ENCODE measurements around the gene GLT1D1.

GRCh38 chr12:128872303-128872702 lies 19.0 kb downstream of the GLT1D1 start:
- no peak for TF ChIP-seq CTCF (conservative IDR thresholded peaks at IDR 0.05 in 1 of 2, IDR thresholded peaks at IDR 0.05 in 1 of 2; ENCODE audit: extremely low read depth in 1 of 2, insufficient read depth in 1 of 2, low read depth in 1 of 2, low read length in 2 of 2)
- no peak for TF ChIP-seq EZH2 (IDR thresholded peaks at IDR 0.05; ENCODE audit: borderline replicate concordance, low read length)

Data from mammary epithelial cell (primary cell).